ENCODE results near the gene CALU. TPM values are rescaled to one million over a fixed set of nuclear protein-coding genes. Genes with fewer than 3 reads are reported as not detected.

Gene CALU
- total RNA-seq, 1 experiment from 2014 or later, result 169 TPM

DNA sequence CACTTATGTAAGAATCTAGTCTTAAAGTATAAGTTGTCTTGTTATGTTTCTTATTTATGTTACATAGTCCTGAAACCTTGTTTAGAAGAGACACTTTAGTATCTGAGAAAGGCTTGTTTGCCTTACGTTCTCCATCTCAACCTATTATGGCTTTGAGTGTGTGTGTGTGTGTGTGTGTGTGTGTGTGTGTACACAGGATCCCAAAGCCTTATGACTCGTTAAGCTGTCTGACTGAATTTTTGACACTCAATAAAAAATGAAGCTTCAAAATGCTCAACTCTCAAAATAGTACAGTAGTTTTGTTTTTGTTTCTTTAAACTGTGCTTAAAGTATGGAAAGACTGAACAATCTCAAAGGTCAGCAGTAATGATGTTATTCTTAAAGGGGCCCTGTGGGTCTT is 18.0 kb downstream of the CALU start:
- ChIA-PET POLR2A (ENCODE audit: unreplicated experiment) (no interaction called here), CTCF (no interaction called here)
- H3K9me2 ChIP-seq (replicated peaks; ENCODE audit: low read length), result no peaks in the 10 kb centered on the region
- intact Hi-C loops (cut with micrococcal nuclease), result no loop called here
- no peaks in the 10 kb centered on the region for H3K4me1 ChIP-seq (ENCODE audit: insufficient read depth, low read length)
- no peak overlapping the region for H3K9ac ChIP-seq (ENCODE audit: low read length)
- H3K36me3 ChIP-seq (ENCODE audit: low read depth, low read length), result peaks cover 56% of the 10 kb centered on the region
- peaks cover 13% of the 10 kb centered on the region; the same call in 1 of the 2 replicates for H3K79me2 ChIP-seq (ENCODE audit: low read length)
- BruUV-seq (replicated peaks), result no TSS peak
- no peaks in the 10 kb centered on the region for H3F3A ChIP-seq (ENCODE audit: low read length, unreplicated experiment)
- TF ChIP-seq EZH2phosphoT487 (IDR thresholded peaks at IDR 0.05; ENCODE audit: borderline replicate concordance, low read length), result no peak
- TF ChIP-seq, protein P1, sequence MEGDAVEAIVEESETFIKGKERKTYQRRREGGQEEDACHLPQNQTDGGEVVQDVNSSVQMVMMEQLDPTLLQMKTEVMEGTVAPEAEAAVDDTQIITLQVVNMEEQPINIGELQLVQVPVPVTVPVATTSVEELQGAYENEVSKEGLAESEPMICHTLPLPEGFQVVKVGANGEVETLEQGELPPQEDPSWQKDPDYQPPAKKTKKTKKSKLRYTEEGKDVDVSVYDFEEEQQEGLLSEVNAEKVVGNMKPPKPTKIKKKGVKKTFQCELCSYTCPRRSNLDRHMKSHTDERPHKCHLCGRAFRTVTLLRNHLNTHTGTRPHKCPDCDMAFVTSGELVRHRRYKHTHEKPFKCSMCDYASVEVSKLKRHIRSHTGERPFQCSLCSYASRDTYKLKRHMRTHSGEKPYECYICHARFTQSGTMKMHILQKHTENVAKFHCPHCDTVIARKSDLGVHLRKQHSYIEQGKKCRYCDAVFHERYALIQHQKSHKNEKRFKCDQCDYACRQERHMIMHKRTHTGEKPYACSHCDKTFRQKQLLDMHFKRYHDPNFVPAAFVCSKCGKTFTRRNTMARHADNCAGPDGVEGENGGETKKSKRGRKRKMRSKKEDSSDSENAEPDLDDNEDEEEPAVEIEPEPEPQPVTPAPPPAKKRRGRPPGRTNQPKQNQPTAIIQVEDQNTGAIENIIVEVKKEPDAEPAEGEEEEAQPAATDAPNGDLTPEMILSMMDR (conservative IDR thresholded peaks at IDR 0.05; ENCODE audit: low read depth, low read length), result no peak
- TF ChIP-seq EZH2 (IDR thresholded peaks at IDR 0.05; ENCODE audit: low read length, unreplicated experiment), result no peak
- H3K4me3 ChIP-seq (ENCODE audit: low read length), result no peak overlapping the region
- no peak overlapping the region for H3K27ac ChIP-seq (ENCODE audit: low read length)
- H3K27me3 ChIP-seq (ENCODE audit: low read length), result no peaks in the 10 kb centered on the region
- no peak for ATAC-seq
- DNase-seq, result no peak
- H4K20me1 ChIP-seq (ENCODE audit: low read length), result no peaks in the 10 kb centered on the region; the same call in 1 of the 2 replicates
- no peak overlapping the region for H3K4me2 ChIP-seq (ENCODE audit: low read length)
- H2AFZ ChIP-seq (ENCODE audit: low read length), result no peak overlapping the region
- H3K9me3 ChIP-seq (ENCODE audit: low read length), result no peaks in the 10 kb centered on the region

DNA sequence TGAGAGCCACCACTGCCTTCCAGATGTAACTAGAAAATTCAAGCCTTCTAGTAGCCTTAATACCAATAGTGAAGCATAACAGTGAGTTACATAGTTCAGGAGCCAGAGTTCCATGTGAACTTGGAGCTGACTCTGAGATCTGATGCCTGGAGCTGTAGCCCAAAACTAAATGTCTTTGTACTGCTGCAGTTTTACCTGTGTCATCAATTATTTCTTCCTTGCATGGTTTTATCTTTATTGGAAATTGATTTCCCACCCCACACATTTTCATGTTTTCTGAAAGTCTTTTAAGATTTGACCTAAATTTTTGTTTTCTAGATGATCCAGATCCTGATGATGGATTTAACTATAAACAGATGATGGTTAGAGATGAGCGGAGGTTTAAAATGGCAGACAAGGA is 19.4 kb downstream of the CALU start:
- no peak overlapping the region for H3K27ac ChIP-seq (ENCODE audit: low read length)
- no peaks in the 10 kb centered on the region for H3K27me3 ChIP-seq (ENCODE audit: low read length)
- intact Hi-C loops (cut with micrococcal nuclease), result no loop called here
- TF ChIP-seq EZH2phosphoT487 (IDR thresholded peaks at IDR 0.05; ENCODE audit: borderline replicate concordance, low read length) (no peak), EZH2 (IDR thresholded peaks at IDR 0.05; ENCODE audit: low read length, unreplicated experiment) (no peak)
- TF ChIP-seq, protein P1 (conservative IDR thresholded peaks at IDR 0.05; ENCODE audit: low read depth, low read length), result no peak
- H3K9ac ChIP-seq (ENCODE audit: low read length), result no peak overlapping the region
- no peaks in the 10 kb centered on the region for H3F3A ChIP-seq (ENCODE audit: low read length, unreplicated experiment)
- H3K36me3 ChIP-seq (ENCODE audit: low read depth, low read length), result peaks cover 56% of the 10 kb centered on the region
- ATAC-seq (no peak), DNase-seq (no peak)
- H3K4me3 ChIP-seq (ENCODE audit: low read length), result no peak overlapping the region
- ChIA-PET POLR2A (ENCODE audit: unreplicated experiment) (no interaction called here), CTCF (no interaction called here)
- no peaks in the 10 kb centered on the region for H3K4me1 ChIP-seq (ENCODE audit: insufficient read depth, low read length)
- no peaks in the 10 kb centered on the region for H3K9me3 ChIP-seq (ENCODE audit: low read length)
- no peak overlapping the region for H3K4me2 ChIP-seq (ENCODE audit: low read length)
- H4K20me1 ChIP-seq (ENCODE audit: low read length), result no peaks in the 10 kb centered on the region; the same call in none of the 2 replicates
- H3K79me2 ChIP-seq (ENCODE audit: low read length), result peaks cover 13% of the 10 kb centered on the region; the same call in 1 of the 2 replicates
- no peaks in the 10 kb centered on the region for H3K9me2 ChIP-seq (replicated peaks; ENCODE audit: low read length)
- no peak overlapping the region for H2AFZ ChIP-seq (ENCODE audit: low read length)
- no TSS peak for BruUV-seq (replicated peaks)

DNA sequence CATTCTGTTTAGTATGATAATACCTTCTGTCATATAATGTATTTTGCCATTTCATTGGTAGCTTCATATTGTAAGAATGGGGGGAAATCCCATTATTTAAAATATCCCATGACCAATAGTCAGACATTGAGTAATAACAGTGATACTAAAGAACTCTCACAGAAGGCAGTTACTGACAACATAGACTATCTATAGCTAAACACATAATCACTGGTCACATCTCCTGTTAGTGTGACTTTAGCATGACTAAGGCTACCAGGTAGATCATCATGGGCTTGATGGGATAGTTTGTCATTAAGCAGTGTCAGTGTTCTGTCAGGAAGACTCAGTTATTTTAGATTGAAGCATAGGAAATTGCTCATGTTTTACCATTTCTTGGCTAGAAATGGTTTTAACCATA is 20.1 kb downstream of the CALU start:
- Histone ChIP-seq H3K4me1 (ENCODE audit: insufficient read depth, low read length) (no peaks in the 10 kb centered on the region), H3F3A (ENCODE audit: low read length, unreplicated experiment) (no peaks in the 10 kb centered on the region), H3K9me2 (replicated peaks; ENCODE audit: low read length) (no peaks in the 10 kb centered on the region), H3K27ac (ENCODE audit: low read length) (no peak overlapping the region), H3K9ac (ENCODE audit: low read length) (no peak overlapping the region), H2AFZ (ENCODE audit: low read length) (no peak overlapping the region), H3K4me3 (ENCODE audit: low read length) (no peak overlapping the region), H4K20me1 (ENCODE audit: low read length) (no peaks in the 10 kb centered on the region; the same call in none of the 2 replicates), H3K79me2 (ENCODE audit: low read length) (peaks cover 7% of the 10 kb centered on the region; the same call in 1 of the 2 replicates), H3K4me2 (ENCODE audit: low read length) (no peak overlapping the region), H3K9me3 (ENCODE audit: low read length) (no peaks in the 10 kb centered on the region), H3K36me3 (ENCODE audit: low read depth, low read length) (peaks cover 54% of the 10 kb centered on the region), H3K27me3 (ENCODE audit: low read length) (no peaks in the 10 kb centered on the region)
- TF ChIP-seq EZH2phosphoT487 (IDR thresholded peaks at IDR 0.05; ENCODE audit: borderline replicate concordance, low read length), result no peak
- TF ChIP-seq, protein P1 (conservative IDR thresholded peaks at IDR 0.05; ENCODE audit: low read depth, low read length), result no peak
- no peak for TF ChIP-seq EZH2 (IDR thresholded peaks at IDR 0.05; ENCODE audit: low read length, unreplicated experiment)
- BruUV-seq (replicated peaks), result no TSS peak
- DNase-seq (no peak), ATAC-seq (no peak)
- intact Hi-C loops (cut with micrococcal nuclease), result no loop called here
- POLR2A ChIA-PET (ENCODE audit: unreplicated experiment), result no interaction called here
- CTCF ChIA-PET, result no interaction called here

Data from PC-3 (cell line).